RWPE2 (cell line): ENCODE results near the gene BCAR1.

Experiments
- ATAC-seq: fragments of 200-7000 bp; cut with Tn5 transposase; 3 replicates; pipeline ENCODE4 v1.9.1; 2021; ENCODE audit warnings: low read depth
- DNase-seq: peaks from one replicate; pipeline ENCODE4 v3.0.0-alpha.2; 2020; ENCODE audit warnings: low spot score
- H3K27ac ChIP-seq: fragments of 450-650 bp; 2 replicates; pipeline ENCODE4 v1.5.1; 2017; ENCODE audit warnings: mild to moderate bottlenecking; ENCODE audit not compliant: poor library complexity, severe bottlenecking
- H3K27me3 ChIP-seq: fragments of 250-450 bp; sonication (Bioruptor Pico); 2 replicates; pipeline ENCODE4 v1.5.1; 2021; ENCODE audit warnings: mild to moderate bottlenecking, moderate library complexity; ENCODE audit not compliant: insufficient read depth, poor library complexity, severe bottlenecking
- H3K36me3 ChIP-seq: fragments of 250-450 bp; sonication (Bioruptor Pico); 2 replicates; pipeline ENCODE4 v1.5.1; 2020; ENCODE audit warnings: low read depth, mild to moderate bottlenecking, moderate library complexity
- H3K4me1 ChIP-seq: fragments of 250-450 bp; sonication (Bioruptor Pico); 2 replicates; pipeline ENCODE4 v1.5.1; 2021; ENCODE audit warnings: mild to moderate bottlenecking, moderate library complexity; ENCODE audit not compliant: insufficient read depth, poor library complexity, severe bottlenecking
- H3K4me3 ChIP-seq: fragments of 250-450 bp; sonication (Bioruptor Pico); 2 replicates; pipeline ENCODE4 v1.5.1; 2021; ENCODE audit warnings: mild to moderate bottlenecking, moderate library complexity; ENCODE audit not compliant: severe bottlenecking
- H3K9me3 ChIP-seq: fragments of 250-450 bp; sonication (Bioruptor Pico); 2 replicates; pipeline ENCODE4 v1.5.1; 2021; ENCODE audit warnings: mild to moderate bottlenecking, moderate library complexity; ENCODE audit not compliant: severe bottlenecking
- TF ChIP-seq, protein P1 (sequence below): fragments of 450-650 bp; IDR thresholded peaks from one replicate; pipeline ENCODE4 v1.5.1; 2017; ENCODE audit warnings: mild to moderate bottlenecking, moderate library complexity; ENCODE audit not compliant: poor library complexity, severe bottlenecking

BCAR1 gene

GRCh38 chr16:75235721-75236193 lies 15.7 kb downstream of the BCAR1 start:
- TF ChIP-seq, protein P1, sequence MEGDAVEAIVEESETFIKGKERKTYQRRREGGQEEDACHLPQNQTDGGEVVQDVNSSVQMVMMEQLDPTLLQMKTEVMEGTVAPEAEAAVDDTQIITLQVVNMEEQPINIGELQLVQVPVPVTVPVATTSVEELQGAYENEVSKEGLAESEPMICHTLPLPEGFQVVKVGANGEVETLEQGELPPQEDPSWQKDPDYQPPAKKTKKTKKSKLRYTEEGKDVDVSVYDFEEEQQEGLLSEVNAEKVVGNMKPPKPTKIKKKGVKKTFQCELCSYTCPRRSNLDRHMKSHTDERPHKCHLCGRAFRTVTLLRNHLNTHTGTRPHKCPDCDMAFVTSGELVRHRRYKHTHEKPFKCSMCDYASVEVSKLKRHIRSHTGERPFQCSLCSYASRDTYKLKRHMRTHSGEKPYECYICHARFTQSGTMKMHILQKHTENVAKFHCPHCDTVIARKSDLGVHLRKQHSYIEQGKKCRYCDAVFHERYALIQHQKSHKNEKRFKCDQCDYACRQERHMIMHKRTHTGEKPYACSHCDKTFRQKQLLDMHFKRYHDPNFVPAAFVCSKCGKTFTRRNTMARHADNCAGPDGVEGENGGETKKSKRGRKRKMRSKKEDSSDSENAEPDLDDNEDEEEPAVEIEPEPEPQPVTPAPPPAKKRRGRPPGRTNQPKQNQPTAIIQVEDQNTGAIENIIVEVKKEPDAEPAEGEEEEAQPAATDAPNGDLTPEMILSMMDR, result no peak
- ATAC-seq, result no peak
- no peak for DNase-seq
- Histone ChIP-seq H3K27me3 (no peaks in the 10 kb centered on the region), H3K4me3 (no peak overlapping the region), H3K27ac (no peak overlapping the region), H3K9me3 (no peaks in the 10 kb centered on the region), H3K36me3 (peaks cover 88% of the 10 kb centered on the region), H3K4me1 (peaks cover 21% of the 10 kb centered on the region)

- TF ChIP-seq, protein P1, result no peak
- peaks cover 21% of the 10 kb centered on the region for H3K4me1 ChIP-seq
- no peak overlapping the region for H3K4me3 ChIP-seq
- H3K27ac ChIP-seq, result peak overlapping the region; percentile 50
- peaks cover 90% of the 10 kb centered on the region for H3K36me3 ChIP-seq
- DNase-seq (no peak), ATAC-seq (no peak)
- H3K9me3 ChIP-seq, result no peaks in the 10 kb centered on the region
- H3K27me3 ChIP-seq, result no peaks in the 10 kb centered on the region
Observed at GRCh38 chr16:75234856-75235696, 16.3 kb downstream of the BCAR1 start.

GRCh38 chr16:75233611-75233938 lies 17.8 kb downstream of the BCAR1 start:
- Histone ChIP-seq H3K4me1 (peaks cover 9% of the 10 kb centered on the region), H3K4me3 (no peak overlapping the region), H3K27me3 (no peaks in the 10 kb centered on the region), H3K27ac (peak overlapping the region; percentile 50), H3K36me3 (peaks cover 90% of the 10 kb centered on the region), H3K9me3 (no peaks in the 10 kb centered on the region)
- TF ChIP-seq, protein P1, result no peak
- no peak for ATAC-seq
- no peak for DNase-seq

DNA sequence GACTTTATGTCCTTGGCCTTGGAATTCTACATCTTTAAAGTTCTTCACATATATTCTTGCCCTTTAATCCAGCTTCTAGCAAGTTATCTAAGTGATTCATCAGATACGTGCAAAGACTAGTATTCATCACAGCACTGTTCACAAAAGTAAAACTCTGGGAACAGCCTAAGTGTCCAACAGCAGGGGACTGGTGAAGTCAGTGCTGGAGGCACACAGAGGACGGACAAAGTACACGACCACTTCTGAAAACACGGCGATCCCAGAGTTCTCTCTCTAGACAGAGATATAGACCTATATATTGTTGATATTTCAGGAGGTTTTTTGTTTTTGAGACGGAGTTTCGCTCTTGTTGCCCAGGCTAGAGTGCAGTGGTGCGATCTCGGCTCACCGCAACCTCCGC lies 19.9 kb downstream of the BCAR1 start:
- TF ChIP-seq, protein P1, result no peak
- H3K36me3 ChIP-seq, result peaks cover 77% of the 10 kb centered on the region
- H3K9me3 ChIP-seq, result no peaks in the 10 kb centered on the region
- no peaks in the 10 kb centered on the region for H3K27me3 ChIP-seq
- no peak for ATAC-seq
- no peak overlapping the region for H3K4me3 ChIP-seq
- DNase-seq, result no peak
- no peak overlapping the region for H3K27ac ChIP-seq
- H3K4me1 ChIP-seq, result peaks cover 8% of the 10 kb centered on the region
